Dermis microvascular lymphatic vessel endothelial cell (primary cell): ENCODE data around the gene PTPRS. TPM values are rescaled to one million over a fixed set of nuclear protein-coding genes. Genes with fewer than 3 reads are reported as not detected.

ENCODE experiments used
- total RNA-seq: library from RNA; depleted of rRNA; stranded (reverse); fragments of >200 nt; gene quantifications from 2 replicates; pipeline ENCODE4 v1.2.1, GENCODE V29; 2014

Gene PTPRS
- total RNA-seq, 1 donor from 2014 or later = 20.5 TPM

Other genes with a start within 250 kb of the PTPRS start
- not detected in 2 replicates for gene ZNRF4, start 114.6 kb upstream of the PTPRS start, total RNA-seq
- not detected in 2 replicates for gene TINCR, start 227.1 kb upstream of the PTPRS start, total RNA-seq